IMR-90 (cell line): ENCODE data around the gene GPR157. TPM values are rescaled to one million over a fixed set of nuclear protein-coding genes. Genes with fewer than 3 reads are reported as not detected.

Experiments
- ATAC-seq: fragments of 200-7000 bp; cut with Tn5 transposase; 2 replicates; pipeline ENCODE4 v1.9.1; 2020; ENCODE audit warnings: low read depth, mild to moderate bottlenecking, moderate library complexity
- BruUV-seq: library from RNA; stranded (reverse); fragments of 400-500 nt; replicated peaks from 2 replicates; lab custom pipeline; 2021; lab: Mats Ljungman, UMichigan
- CTCF ChIA-PET: fragments of 300-600 bp; formaldehyde crosslinking; extraction: SDS; loops from one replicate; lab custom pipeline; 2021; ENCODE audit warnings: antibody characterized with exemption; lab: Yijun Ruan, JAX
- POLR2A ChIA-PET: fragments of 300-600 bp; sonication (Branson Sonifier 250); formaldehyde crosslinking; loops from one replicate; lab custom pipeline; 2022; ENCODE audit warnings: antibody characterized with exemption; ENCODE audit not compliant: unreplicated experiment; lab: Charles Lee
- DNase-seq: peaks from one replicate; pipeline ENCODE4 v3.0.0; 2013
- H2AFZ ChIP-seq: replicated peaks from 2 replicates; pipeline ENCODE3; 2013; ENCODE audit warnings: low read length, mild to moderate bottlenecking; ENCODE audit not compliant: poor library complexity
- H2AK5ac ChIP-seq: 2 replicates; pipeline ENCODE4 v1.6.1; 2013; ENCODE audit warnings: low read depth, low read length, inconsistent platforms
- H2AK9ac ChIP-seq: replicated peaks from 2 replicates; pipeline ENCODE3; 2013; ENCODE audit warnings: mild to moderate bottlenecking, low read depth, low read length, moderate library complexity; ENCODE audit not compliant: poor library complexity
- H2BK120ac ChIP-seq: 2 replicates; pipeline ENCODE4 v1.6.1; 2013; ENCODE audit warnings: low read depth, low read length, inconsistent platforms
- H2BK15ac ChIP-seq: 3 replicates; pipeline ENCODE4 v1.6.1; 2013; ENCODE audit warnings: low read depth, low read length, inconsistent platforms
- H2BK20ac ChIP-seq: 2 replicates; pipeline ENCODE4 v1.6.1; 2013; ENCODE audit warnings: low read depth, mild to moderate bottlenecking, inconsistent platforms, low read length, moderate library complexity
- H2BK5ac ChIP-seq: 2 replicates; pipeline ENCODE4 v1.6.1; 2013; ENCODE audit warnings: mild to moderate bottlenecking, low read depth, low read length, inconsistent platforms; ENCODE audit not compliant: poor library complexity, severe bottlenecking
- H3K14ac ChIP-seq: replicated peaks from 2 replicates; pipeline ENCODE4 v1.6.1; 2013; ENCODE audit warnings: low read depth, low read length, inconsistent platforms
- H3K18ac ChIP-seq: 2 replicates; pipeline ENCODE4 v1.6.1; 2013; ENCODE audit warnings: low read depth, low read length, control low read depth
- H3K23ac ChIP-seq: 2 replicates; pipeline ENCODE4 v1.6.1; 2013; ENCODE audit warnings: low read depth, low read length, inconsistent platforms
- H3K27ac ChIP-seq: 2 replicates; pipeline ENCODE4 v1.5.1; 2013; ENCODE audit warnings: mild to moderate bottlenecking, control low read depth, low read length; ENCODE audit not compliant: insufficient read depth
- H3K27me3 ChIP-seq: 2 replicates; pipeline ENCODE4 v1.6.1; 2013; ENCODE audit warnings: low read length; ENCODE audit not compliant: control insufficient read depth, insufficient read depth
- H3K36me3 ChIP-seq: 2 replicates; pipeline ENCODE4 v1.6.1; 2013; ENCODE audit warnings: low read length, mixed read lengths; ENCODE audit not compliant: control insufficient read depth, insufficient read depth
- H3K4ac ChIP-seq: 2 replicates; pipeline ENCODE4 v1.6.1; 2013; ENCODE audit warnings: low read depth, low read length, inconsistent platforms
- H3K4me1 ChIP-seq: 2 replicates; pipeline ENCODE4 v1.6.1; 2013; ENCODE audit warnings: low read length, mixed read lengths; ENCODE audit not compliant: control insufficient read depth, insufficient read depth
- H3K4me2 ChIP-seq: 2 replicates; pipeline ENCODE4 v1.6.1; 2013; ENCODE audit warnings: low read depth, mild to moderate bottlenecking, control low read depth, low read length, moderate library complexity
- H3K4me3 ChIP-seq: 2 replicates; pipeline ENCODE4 v1.5.1; 2013; ENCODE audit warnings: low read depth, mild to moderate bottlenecking, control low read depth, low read length, moderate library complexity; ENCODE audit not compliant: insufficient read depth
- H3K56ac ChIP-seq: 2 replicates; pipeline ENCODE4 v1.6.1; 2013; ENCODE audit warnings: low read length, inconsistent platforms; ENCODE audit not compliant: insufficient read depth; ENCODE audit errors: extremely low read depth
- H3K79me1 ChIP-seq, 2 experiments: 2 replicates each; pipeline ENCODE4 v1.6.1; 2013; ENCODE audit warnings: low read length in 2 of 2, inconsistent platforms in 1 of 2, low read depth in 1 of 2
- H3K9ac ChIP-seq: 2 replicates; pipeline ENCODE4 v1.6.1; 2013; ENCODE audit warnings: low read depth, low read length, control low read depth
- H3K9me1 ChIP-seq: 2 replicates; pipeline ENCODE4 v1.6.1; 2013; ENCODE audit warnings: low read length, inconsistent platforms; ENCODE audit not compliant: insufficient read depth
- H3K9me3 ChIP-seq: 2 replicates; pipeline ENCODE4 v1.6.1; 2013; ENCODE audit warnings: low read length; ENCODE audit not compliant: control insufficient read depth, insufficient read depth
- H4K20me1 ChIP-seq: 2 replicates; pipeline ENCODE4 v1.6.1; 2013; ENCODE audit warnings: low read length, inconsistent platforms; ENCODE audit not compliant: insufficient read depth
- H4K5ac ChIP-seq: 2 replicates; pipeline ENCODE4 v1.6.1; 2013; ENCODE audit warnings: mild to moderate bottlenecking, low read depth, low read length, control low read depth
- H4K8ac ChIP-seq, 2 experiments: 2 replicates each; pipeline ENCODE4 v1.6.1; 2013; ENCODE audit warnings: low read depth in 2 of 2, low read length in 2 of 2, control low read depth in 1 of 2, inconsistent platforms in 1 of 2
- H4K91ac ChIP-seq: 2 replicates; pipeline ENCODE4 v1.6.1; 2013; ENCODE audit warnings: low read depth, low read length, inconsistent platforms; ENCODE audit not compliant: insufficient read depth
- BHLHE40 ChIP-seq: fragments of 150-350 bp; IDR thresholded peaks from 2 replicates; pipeline ENCODE4 v1.6.1; 2016; ENCODE audit warnings: mild to moderate bottlenecking, low read depth, low read length
- CEBPB ChIP-seq: IDR thresholded peaks from 2 replicates; pipeline ENCODE4 v1.6.1; 2012; ENCODE audit warnings: low read depth, low read length, improper control_type of control experiment
- CHD1 ChIP-seq: IDR thresholded peaks from 2 replicates; pipeline ENCODE4 v1.6.1; 2012; ENCODE audit warnings: low read depth, low read length, improper control_type of control experiment
- CTCF ChIP-seq: conservative IDR thresholded peaks from 2 replicates; pipeline ENCODE4 v1.5.1; 2012; ENCODE audit warnings: mild to moderate bottlenecking, low read depth, low read length, improper control_type of control experiment
- ELK1 ChIP-seq: fragments of 150-350 bp; IDR thresholded peaks from 2 replicates; pipeline ENCODE4 v1.6.1; 2016; ENCODE audit warnings: low read depth, mild to moderate bottlenecking, low read length, moderate library complexity, borderline replicate concordance
- FOS ChIP-seq: fragments of 150-350 bp; IDR thresholded peaks from 2 replicates; pipeline ENCODE4 v1.6.1; 2016; ENCODE audit warnings: low read depth, low read length
- MAFK ChIP-seq: IDR thresholded peaks from 2 replicates; pipeline ENCODE4 v1.6.1; 2012; ENCODE audit warnings: low read depth, low read length, improper control_type of control experiment
- MAZ ChIP-seq: IDR thresholded peaks from 2 replicates; pipeline ENCODE4 v1.6.1; 2012; ENCODE audit warnings: low read depth, mild to moderate bottlenecking, low read length, improper control_type of control experiment, moderate library complexity, borderline replicate concordance
- MXI1 ChIP-seq: IDR thresholded peaks from 2 replicates; pipeline ENCODE4 v1.6.1; 2012; ENCODE audit warnings: low read depth, mild to moderate bottlenecking, low read length, moderate library complexity, borderline replicate concordance
- NFE2L2 ChIP-seq: fragments of 150-350 bp; IDR thresholded peaks from 2 replicates; pipeline ENCODE4 v1.6.1; 2016; ENCODE audit warnings: low read depth, mild to moderate bottlenecking, low read length
- POLR2A ChIP-seq: IDR thresholded peaks from 2 replicates; pipeline ENCODE4 v1.6.1; 2012; ENCODE audit warnings: mild to moderate bottlenecking, low read depth, low read length
- RAD21 ChIP-seq: IDR thresholded peaks from 2 replicates; pipeline ENCODE4 v1.6.1; 2012; ENCODE audit warnings: low read length, improper control_type of control experiment
- RCOR1 ChIP-seq: IDR thresholded peaks from 2 replicates; pipeline ENCODE4 v1.6.1; 2012; ENCODE audit warnings: mild to moderate bottlenecking, low read length, improper control_type of control experiment; ENCODE audit not compliant: insufficient replicate concordance
- RFX5 ChIP-seq: IDR thresholded peaks from 2 replicates; pipeline ENCODE4 v1.8.0; 2012; ENCODE audit warnings: low read depth, mild to moderate bottlenecking, low read length, moderate library complexity
- SMC3 ChIP-seq: fragments of 150-350 bp; IDR thresholded peaks from 2 replicates; pipeline ENCODE4 v1.6.1; 2016; ENCODE audit warnings: low read depth, mild to moderate bottlenecking, antibody characterized with exemption, low read length, moderate library complexity
- USF2 ChIP-seq: fragments of 150-350 bp; IDR thresholded peaks from 2 replicates; pipeline ENCODE4 v1.6.1; 2017; ENCODE audit warnings: mild to moderate bottlenecking, antibody characterized with exemption, low read length, low read depth
- WGBS, 2 experiments: methylation state at CpG; one replicate each; pipeline versions ENCODE4 v1.1.5 to v1.1.7; 2013; ENCODE audit warnings: missing lambda C conversion rate in 2 of 2; ENCODE audit not compliant: insufficient read length in 1 of 2; ENCODE audit errors: extremely low coverage in 2 of 2; 5-methylcytosine and 5-hydroxymethylcytosine counted together
- dilution Hi-C: fragments of 300-500 bp; cut with HindIII; formaldehyde crosslinking; loops from one replicate; pipeline ENCODE4 v1.14.3; 2018; ENCODE audit warnings: low sequenced_read_pairs; ENCODE audit not compliant: unreplicated experiment
- in situ Hi-C: fragments of 300-500 bp; cut with MboI; formaldehyde crosslinking; loops from 3 replicates; pipeline ENCODE4 v1.14.3; 2019; ENCODE audit warnings: low sequenced_read_pairs, inconsistent platforms, mixed read lengths
- intact Hi-C: fragments of 100-400 bp; cut with micrococcal nuclease; formaldehyde crosslinking; loops from 2 replicates; pipeline ENCODE4 v1.10.0; 2022
- polyA plus RNA-seq, 3 experiments: library from polyadenylated mRNA; depleted of rRNA; stranded (reverse); fragments of >200 nt; gene quantifications; 2 replicates each; pipeline ENCODE4 v1.2.3, GENCODE V29; 2012; ENCODE audit warnings: low replicate concordance in 1 of 3
- total RNA-seq: library from RNA; depleted of rRNA; stranded (reverse); fragments of >200 nt; gene quantifications from 2 replicates; pipeline ENCODE4 v1.2.3, GENCODE V29; 2012

GPR157 gene
- total and polyA plus RNA-seq, 2 of the 4 experiments (the other 2 are of a cell fraction): 1.8 to 2.7 TPM

GRCh38 chr1:9057851-9058250 is 71.1 kb downstream of the GPR157 start:
- Histone ChIP-seq H4K20me1 (no peaks in the 10 kb centered on the region), H3K9ac (no peak overlapping the region), H3K4me3 (no peak overlapping the region), H3K36me3 (no peaks in the 10 kb centered on the region), H2AK5ac (no peak overlapping the region), H3K56ac (no peak overlapping the region), H2AK9ac (no peak overlapping the region), H3K4ac (no peak overlapping the region), H4K91ac (no peak overlapping the region), H3K27me3 (peaks cover 5% of the 10 kb centered on the region), H3K9me1 (peaks cover 6% of the 10 kb centered on the region; the same call in 1 of the 2 replicates), H2BK20ac (no peak overlapping the region), H2AFZ (no peak overlapping the region), H3K4me2 (no peak overlapping the region), H3K18ac (no peak overlapping the region), H3K23ac (no peak overlapping the region), H3K27ac (no peak overlapping the region), H2BK5ac (no peak overlapping the region), H3K4me1 (peaks cover 3% of the 10 kb centered on the region; the same call in 1 of the 2 replicates), H3K79me1 (no peaks in the 10 kb centered on the region), H4K8ac (no peak overlapping the region), H3K14ac (no peak overlapping the region), H4K5ac (no peak overlapping the region), H2BK120ac (no peak overlapping the region), H2BK15ac (no peak overlapping the region), H3K9me3 (no peaks in the 10 kb centered on the region)
- 61% methylated on average over 6 of the region's 10 CpGs; no CpG with 5 or more reads in 1 of the 2 experiments for WGBS, 2 experiments
- BruUV-seq: no TSS peak
- in situ Hi-C loops: no loop called here
- TF ChIP-seq BHLHE40 (no peak), MAZ (no peak), RAD21 (no peak), ELK1 (no peak), CEBPB (no peak), MAFK (no peak), RFX5 (no peak), SMC3 (no peak), CTCF (no peak), POLR2A (no peak), RCOR1 (no peak), CHD1 (no peak), FOS (no peak), MXI1 (no peak), NFE2L2 (no peak), USF2 (no peak)
- dilution Hi-C loops: no loop called here
- DNase-seq (no peak), ATAC-seq (no peak)
- intact Hi-C loops: no loop called here
- POLR2A ChIA-PET: no interaction called here
- CTCF ChIA-PET: interaction anchor here (0.6 to 0.8 kb wide), 2 partner anchors 9 to 44 kb away, joined by 3 read pairs; no protein-coding TSS in a partner anchor
